ENCODE results near the gene TAF4. TPM values are rescaled to one million over a fixed set of nuclear protein-coding genes. Genes with fewer than 3 reads are reported as not detected.

Gene TAF4
- total RNA-seq, 1 donor from 2014 or later: 9.6 TPM

- peaks cover 33% of the 10 kb centered on the region for H3K4me1 ChIP-seq
These were observed 13.3 kb downstream of the TAF4 start for GRCh38 chr20:62052336-62052841.

DNA sequence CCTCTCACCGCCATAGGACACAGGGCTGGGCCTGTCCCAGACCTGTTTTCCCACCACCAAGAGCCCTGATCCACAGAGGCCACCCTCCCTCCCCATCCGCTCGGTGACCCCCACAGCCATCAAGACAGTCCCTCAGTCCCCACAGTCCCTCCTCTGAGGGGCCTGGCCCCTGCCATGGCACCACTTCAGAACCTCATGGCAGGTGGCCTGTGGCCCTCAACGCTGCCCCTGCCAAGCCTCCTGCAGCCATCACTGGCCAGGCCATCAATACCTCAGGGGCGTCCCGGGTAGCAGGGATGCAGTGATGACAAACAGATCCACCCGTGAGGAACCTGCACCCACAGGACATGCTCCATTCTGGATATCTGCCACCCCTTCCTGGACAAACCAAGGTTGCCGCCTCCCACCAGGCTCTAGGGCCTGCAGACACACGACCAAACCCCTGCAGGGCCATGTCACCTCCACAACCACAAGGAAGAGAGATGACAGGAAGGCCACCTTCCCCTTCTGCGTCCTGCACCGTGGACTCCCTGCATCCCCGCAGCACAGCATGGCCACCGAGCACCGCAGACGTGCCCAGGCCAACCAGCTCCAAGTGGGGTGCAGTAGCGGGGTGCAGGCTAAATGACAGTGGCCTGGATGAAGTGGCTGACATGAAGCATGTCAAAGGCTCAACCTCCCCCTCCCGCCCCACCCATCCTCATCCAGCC, 14.0 kb downstream of the TAF4 start:
- Histone ChIP-seq H3K36me3 (no peaks in the 10 kb centered on the region), H3K4me1 (peaks cover 29% of the 10 kb centered on the region), H3K9me3 (no peaks in the 10 kb centered on the region), H3K27me3 (no peaks in the 10 kb centered on the region), H3K27ac (no peak overlapping the region), H3K4me3 (no peak overlapping the region)
- intact Hi-C loops (cut with DNase I): no loop called here
- DNase-seq (ENCODE audit: extremely low spot score in 2 of 2): no peak
- TF ChIP-seq POLR2AphosphoS5 (IDR thresholded peaks at IDR 0.05; ENCODE audit: insufficient read depth in 1 of 2, low read depth in 1 of 2): no peak
- TF ChIP-seq POLR2A (IDR thresholded peaks at IDR 0.05): no peak
- TF ChIP-seq CTCF (IDR thresholded peaks at IDR 0.05): no peak

More at GRCh38 chr20:62052336-62052841, 13.3 kb downstream of the TAF4 start:
- TF ChIP-seq POLR2A (IDR thresholded peaks at IDR 0.05) (no peak), POLR2AphosphoS5 (IDR thresholded peaks at IDR 0.05; ENCODE audit: insufficient read depth in 1 of 2, low read depth in 1 of 2) (no peak), CTCF (IDR thresholded peaks at IDR 0.05) (no peak)
- intact Hi-C loops (cut with DNase I): no loop called here
- Histone ChIP-seq H3K27me3 (no peaks in the 10 kb centered on the region), H3K4me3 (no peak overlapping the region), H3K36me3 (no peaks in the 10 kb centered on the region), H3K9me3 (no peaks in the 10 kb centered on the region), H3K27ac (no peak overlapping the region)
- no peak for DNase-seq (ENCODE audit: extremely low spot score in 2 of 2)

DNA sequence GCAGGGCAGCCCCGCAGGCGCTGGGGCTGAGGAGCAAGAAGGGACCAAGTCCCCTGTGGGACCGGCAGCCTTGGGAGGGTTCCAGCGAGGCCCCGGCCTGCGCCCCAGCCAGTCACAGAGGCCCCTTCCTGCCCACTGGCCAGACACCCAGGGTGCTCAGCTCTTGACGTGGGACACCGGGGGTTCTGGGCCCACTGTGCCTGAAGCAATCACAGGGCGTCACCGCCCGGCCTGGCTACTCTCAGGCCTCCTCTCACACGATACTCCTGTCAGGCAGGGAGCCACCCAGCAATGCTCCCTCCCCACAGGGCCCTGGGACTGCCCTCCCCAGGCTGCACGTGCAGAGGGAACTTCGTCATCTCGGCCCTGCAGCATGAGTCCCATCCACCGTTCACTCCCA, 14.5 kb downstream of the TAF4 start:
- Histone ChIP-seq H3K27ac (no peak overlapping the region), H3K4me1 (peaks cover 27% of the 10 kb centered on the region), H3K27me3 (no peaks in the 10 kb centered on the region), H3K9me3 (no peaks in the 10 kb centered on the region), H3K4me3 (no peak overlapping the region), H3K36me3 (no peaks in the 10 kb centered on the region)
- intact Hi-C loops (cut with DNase I): no loop called here
- TF ChIP-seq POLR2A (IDR thresholded peaks at IDR 0.05): no peak
- no peak for TF ChIP-seq CTCF (IDR thresholded peaks at IDR 0.05)
- no peak for DNase-seq (ENCODE audit: extremely low spot score in 2 of 2)

- Histone ChIP-seq H3K9me3 (no peaks in the 10 kb centered on the region), H3K4me1 (peaks cover 27% of the 10 kb centered on the region), H3K27me3 (no peaks in the 10 kb centered on the region), H3K36me3 (no peaks in the 10 kb centered on the region), H3K4me3 (no peak overlapping the region), H3K27ac (no peak overlapping the region)
- intact Hi-C loops (cut with DNase I): no loop called here
- TF ChIP-seq POLR2A (IDR thresholded peaks at IDR 0.05) (no peak), POLR2AphosphoS5 (IDR thresholded peaks at IDR 0.05; ENCODE audit: insufficient read depth in 1 of 2, low read depth in 1 of 2) (no peak), CTCF (IDR thresholded peaks at IDR 0.05) (no peak)
- no peak for DNase-seq (ENCODE audit: extremely low spot score in 2 of 2)
These were observed 15.2 kb downstream of the TAF4 start for GRCh38 chr20:62050166-62051120.

Data from vagina (tissue), 2 donors.